CD14-positive monocyte (primary cell): ENCODE measurements around the gene DENND4C. TPM values are rescaled to one million over a fixed set of nuclear protein-coding genes. Genes with fewer than 3 reads are reported as not detected.

Experiments
- DNase-seq, 3 donors: peaks; one replicate each; pipeline ENCODE4 v3.0.0-alpha.2; 2011 to 2022
- H2AFZ ChIP-seq: 2 replicates; pipeline ENCODE4 v1.6.0; 2012; ENCODE audit warnings: mild to moderate bottlenecking, low read depth, low read length, inconsistent platforms; ENCODE audit not compliant: insufficient read depth, poor library complexity, severe bottlenecking
- H3K27ac ChIP-seq, 2 donors: 1 replicate in 1 of 2; 2 replicates in 1 of 2; pipeline ENCODE4 v1.5.1; 2012 to 2013; ENCODE audit warnings: low read length in 2 of 2, control low read depth in 1 of 2, inconsistent platforms in 1 of 2, low read depth in 1 of 2, mild to moderate bottlenecking in 1 of 2
- H3K27me3 ChIP-seq, 2 donors: one replicate each; pipeline versions ENCODE4 v1.6.0 to v1.6.1; 2011 to 2013; ENCODE audit warnings: low read length in 2 of 2; ENCODE audit not compliant: control insufficient read depth in 2 of 2, insufficient read depth in 2 of 2
- H3K36me3 ChIP-seq, 2 donors: replicated peaks in 1 of 2; 1 replicate in 1 of 2; 2 replicates in 1 of 2; pipeline versions ENCODE4 v1.5.1 to v1.6.1; 2012 to 2013; ENCODE audit warnings: low read length in 2 of 2, control low read depth in 1 of 2, inconsistent platforms in 1 of 2, mild to moderate bottlenecking in 1 of 2; ENCODE audit not compliant: insufficient read depth in 2 of 2, control insufficient read depth in 1 of 2
- H3K4me1 ChIP-seq, 2 donors: 1 replicate in 1 of 2; 2 replicates in 1 of 2; pipeline versions ENCODE4 v1.5.1 to v1.6.1; 2012 to 2013; ENCODE audit warnings: low read length in 2 of 2, control low read depth in 1 of 2, inconsistent platforms in 1 of 2, mild to moderate bottlenecking in 1 of 2, moderate library complexity in 1 of 2; ENCODE audit not compliant: insufficient read depth in 2 of 2, control insufficient read depth in 1 of 2
- H3K4me2 ChIP-seq: replicated peaks from 2 replicates; pipeline ENCODE3; 2012; ENCODE audit warnings: low read length, moderate library complexity, mild to moderate bottlenecking; ENCODE audit not compliant: poor library complexity, severe bottlenecking; ENCODE audit errors: extremely low read depth
- H3K4me3 ChIP-seq, 3 experiments: fragments of 200-600 bp in 1 of 3; sonication (generic) in 1 of 3; replicated peaks in 1 of 3; 1 replicate in 2 of 3; 2 replicates in 1 of 3; pipeline ENCODE4 v1.5.1; 2011 to 2013; ENCODE audit warnings: low read length in 3 of 3, mild to moderate bottlenecking in 3 of 3, control low read depth in 2 of 3, low read depth in 2 of 3, inconsistent platforms in 1 of 3, moderate library complexity in 1 of 3
- H3K79me2 ChIP-seq: 2 replicates; pipeline ENCODE4 v1.6.0; 2012; ENCODE audit warnings: mild to moderate bottlenecking, control low read depth, inconsistent platforms, low read length, moderate library complexity; ENCODE audit not compliant: insufficient read depth
- H3K9ac ChIP-seq: 2 replicates; pipeline ENCODE4 v1.6.0; 2017; ENCODE audit warnings: low read length, mild to moderate bottlenecking; ENCODE audit not compliant: insufficient read depth, poor library complexity, severe bottlenecking
- H3K9me3 ChIP-seq, 2 donors: replicated peaks in 1 of 2; 1 replicate in 1 of 2; 2 replicates in 1 of 2; pipeline versions ENCODE4 v1.5.1 to v1.6.1; 2012 to 2013; ENCODE audit warnings: low read length in 2 of 2, control low read depth in 1 of 2; ENCODE audit not compliant: control insufficient read depth in 1 of 2, insufficient read depth in 1 of 2
- H4K20me1 ChIP-seq: 2 replicates; pipeline ENCODE4 v1.6.0; 2012; ENCODE audit warnings: mild to moderate bottlenecking, low read length, control low read depth, moderate library complexity; ENCODE audit not compliant: insufficient read depth
- H3K27ac Mint-ChIP-seq, 7 donors: one replicate each; pipeline ENCODE4 v1.8.0; 2020; ENCODE audit warnings: mild to moderate bottlenecking in 7 of 7, mixed read lengths in 7 of 7, moderate library complexity in 6 of 7, inconsistent platforms in 2 of 7
- H3K27me3 Mint-ChIP-seq, 3 donors: one replicate each; pipeline ENCODE4 v1.8.0; 2021 to 2022; ENCODE audit warnings: low read depth in 3 of 3, mild to moderate bottlenecking in 3 of 3, mixed read lengths in 3 of 3, moderate library complexity in 3 of 3, inconsistent platforms in 1 of 3
- H3K36me3 Mint-ChIP-seq, 2 donors: one replicate each; pipeline ENCODE4 v1.8.0; 2020; ENCODE audit warnings: mixed read lengths in 2 of 2, inconsistent platforms in 1 of 2, mild to moderate bottlenecking in 1 of 2
- H3K4me1 Mint-ChIP-seq: one replicate; pipeline ENCODE4 v1.8.0; 2020; ENCODE audit warnings: mild to moderate bottlenecking, mixed read lengths
- H3K4me3 Mint-ChIP-seq, 2 donors: one replicate each; pipeline ENCODE4 v1.8.0; 2020; ENCODE audit warnings: mild to moderate bottlenecking in 2 of 2, mixed read lengths in 2 of 2, moderate library complexity in 1 of 2
- H3K9me3 Mint-ChIP-seq, 7 donors: one replicate each; pipeline ENCODE4 v1.8.0; 2020 to 2022; ENCODE audit warnings: mixed read lengths in 7 of 7, mild to moderate bottlenecking in 6 of 7, moderate library complexity in 6 of 7, inconsistent platforms in 2 of 7
- WGBS: methylation state at CpG from one replicate; pipeline ENCODE4 v1.1.5; 2013; ENCODE audit warnings: missing lambda C conversion rate; ENCODE audit not compliant: insufficient coverage; 5-methylcytosine and 5-hydroxymethylcytosine counted together
- intact Hi-C, 2 donors: fragments of 100-400 bp; cut with micrococcal nuclease; formaldehyde crosslinking; loops; one replicate each; pipeline versions ENCODE4 v1.15.0 to v1.15.1; 2023
- polyA plus RNA-seq, 3 donors: library from polyadenylated mRNA; depleted of rRNA in 1 of 3; unstranded in 2 of 3; stranded (reverse) in 1 of 3; fragments of 300-500 nt in 2 of 3; fragments of >200 nt in 1 of 3; fragmentation: Illumina TruSeq in 2 of 3; gene quantifications; 1 replicate in 2 of 3; 2 replicates in 1 of 3; pipeline ENCODE4 v1.2.3, GENCODE V29; 2012 to 2021
- TF ChIP-seq, protein P1 (sequence below): fragments of 200-600 bp; IDR thresholded peaks from one replicate; pipeline ENCODE4 v1.8.0; 2022; ENCODE audit warnings: antibody characterized with exemption, mild to moderate bottlenecking

DENND4C gene
- polyA plus RNA-seq, 3 donors: 8.1 to 15.4 (median 12.7) TPM

DNA sequence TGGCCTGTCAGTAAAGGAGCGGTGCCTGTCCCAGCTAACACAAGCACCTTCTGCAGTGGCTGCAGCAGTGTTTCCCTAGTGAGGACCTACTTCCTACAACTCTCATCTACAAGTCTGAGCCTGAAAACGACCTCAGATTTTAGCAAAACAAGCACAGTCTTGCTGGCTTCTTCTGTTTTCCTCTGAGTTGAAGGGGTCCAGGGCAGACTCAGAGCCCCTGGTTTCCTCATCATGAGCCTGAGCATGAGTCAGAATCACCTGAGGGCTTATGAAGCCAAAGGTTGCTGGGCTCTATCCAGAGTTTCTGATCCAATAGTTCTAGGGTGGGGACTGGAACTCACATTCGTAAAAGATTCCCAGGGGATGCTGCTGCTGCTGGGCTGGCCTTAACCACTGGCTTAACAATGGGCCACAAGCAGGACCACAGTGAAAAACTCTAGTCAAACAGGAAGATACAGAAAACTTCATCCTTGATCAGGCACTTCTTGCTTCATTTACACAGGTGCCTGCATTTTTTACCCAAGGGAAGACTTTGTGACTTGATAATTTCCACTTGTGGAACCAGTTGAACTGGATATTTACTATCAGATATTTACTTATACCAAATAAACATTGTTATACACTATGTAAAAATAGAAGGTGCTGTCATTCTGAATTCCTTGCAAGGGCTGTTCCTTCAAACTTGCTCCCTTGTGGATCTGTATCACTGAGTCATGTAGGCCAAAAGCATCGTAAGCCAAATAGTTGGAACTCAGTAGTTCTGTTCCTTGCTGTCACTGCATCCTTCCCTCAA, 174.0 kb downstream of the DENND4C start:
- no peaks in the 10 kb centered on the region for H3K79me2 ChIP-seq
- no peak overlapping the region for H3K4me2 ChIP-seq
- peaks cover 8 to 9% of the 10 kb centered on the region in 2 donors for H3K4me1 ChIP-seq
- Mint-ChIP-seq H3K27ac (no peak overlapping the region), H3K4me1 (peaks cover 12% of the 10 kb centered on the region), H3K27me3 (peaks cover 0 to 10% (median 5%) of the 10 kb centered on the region in 3 donors), H3K36me3 (no peaks in the 10 kb centered on the region), H3K4me3 (no peak overlapping the region), H3K9me3 (peaks cover 12 to 23% (median 16%) of the 10 kb centered on the region in 7 donors)
- TF ChIP-seq, protein P1, sequence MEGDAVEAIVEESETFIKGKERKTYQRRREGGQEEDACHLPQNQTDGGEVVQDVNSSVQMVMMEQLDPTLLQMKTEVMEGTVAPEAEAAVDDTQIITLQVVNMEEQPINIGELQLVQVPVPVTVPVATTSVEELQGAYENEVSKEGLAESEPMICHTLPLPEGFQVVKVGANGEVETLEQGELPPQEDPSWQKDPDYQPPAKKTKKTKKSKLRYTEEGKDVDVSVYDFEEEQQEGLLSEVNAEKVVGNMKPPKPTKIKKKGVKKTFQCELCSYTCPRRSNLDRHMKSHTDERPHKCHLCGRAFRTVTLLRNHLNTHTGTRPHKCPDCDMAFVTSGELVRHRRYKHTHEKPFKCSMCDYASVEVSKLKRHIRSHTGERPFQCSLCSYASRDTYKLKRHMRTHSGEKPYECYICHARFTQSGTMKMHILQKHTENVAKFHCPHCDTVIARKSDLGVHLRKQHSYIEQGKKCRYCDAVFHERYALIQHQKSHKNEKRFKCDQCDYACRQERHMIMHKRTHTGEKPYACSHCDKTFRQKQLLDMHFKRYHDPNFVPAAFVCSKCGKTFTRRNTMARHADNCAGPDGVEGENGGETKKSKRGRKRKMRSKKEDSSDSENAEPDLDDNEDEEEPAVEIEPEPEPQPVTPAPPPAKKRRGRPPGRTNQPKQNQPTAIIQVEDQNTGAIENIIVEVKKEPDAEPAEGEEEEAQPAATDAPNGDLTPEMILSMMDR: no peak
- DNase-seq: no peak
- no peak overlapping the region for H3K4me3 ChIP-seq
- no peaks in the 10 kb centered on the region for H4K20me1 ChIP-seq
- no peak overlapping the region for H3K27ac ChIP-seq
- WGBS: 94% methylated on average over 3 of the region's 4 CpGs
- intact Hi-C loops: no loop called here
- no peaks in the 10 kb centered on the region for H3K36me3 ChIP-seq
- no peak overlapping the region for H2AFZ ChIP-seq
- H3K9ac ChIP-seq: no peak overlapping the region
- H3K27me3 ChIP-seq: no peaks in the 10 kb centered on the region
- H3K9me3 ChIP-seq: peaks cover 5 to 23% of the 10 kb centered on the region in 2 donors

DNA sequence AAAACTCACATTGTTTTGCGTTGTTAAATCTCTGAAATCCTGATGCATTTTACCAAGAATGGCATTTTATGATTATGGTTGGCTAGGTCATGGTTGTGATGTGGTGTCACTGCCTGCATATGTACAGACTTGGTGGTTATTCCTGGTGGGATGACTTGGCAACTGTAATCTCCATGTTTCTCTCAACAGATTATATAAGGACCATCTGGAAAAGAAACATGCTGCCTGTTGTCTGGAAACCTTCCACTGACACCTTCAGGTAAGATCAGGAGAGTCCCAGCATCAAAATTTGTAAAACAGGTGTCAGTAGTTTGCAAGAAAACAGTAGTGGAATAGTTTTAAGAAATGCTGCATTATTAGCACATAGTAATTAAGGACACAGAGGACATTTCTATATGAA, 175.3 kb downstream of the DENND4C start:
- H3K9me3 ChIP-seq: peaks cover 5 to 23% of the 10 kb centered on the region in 2 donors
- DNase-seq: no peak
- no peak overlapping the region for H3K4me3 Mint-ChIP-seq
- no CpG with 5 or more reads among the region's 1 CpG for WGBS
- no peak overlapping the region for H3K9ac ChIP-seq
- H4K20me1 ChIP-seq: no peaks in the 10 kb centered on the region
- H3K9me3 Mint-ChIP-seq: peaks cover 12 to 23% (median 16%) of the 10 kb centered on the region in 7 donors
- H3K27me3 Mint-ChIP-seq: peaks cover 2 to 7% (median 5%) of the 10 kb centered on the region in 3 donors
- H3K4me1 ChIP-seq: peaks cover 12 to 16% of the 10 kb centered on the region in 2 donors
- no peak overlapping the region for H3K4me3 ChIP-seq
- TF ChIP-seq, protein P1: no peak
- H3K36me3 Mint-ChIP-seq: no peaks in the 10 kb centered on the region
- H3K79me2 ChIP-seq: no peaks in the 10 kb centered on the region
- intact Hi-C loops: no loop called here
- no peaks in the 10 kb centered on the region for H3K36me3 ChIP-seq
- no peak overlapping the region for H3K4me2 ChIP-seq
- H3K4me1 Mint-ChIP-seq: peaks cover 24% of the 10 kb centered on the region
- H2AFZ ChIP-seq: no peak overlapping the region
- no peaks in the 10 kb centered on the region for H3K27me3 ChIP-seq
- no peak overlapping the region for H3K27ac ChIP-seq
- no peak overlapping the region for H3K27ac Mint-ChIP-seq
